HepG2 (cell line): ENCODE measurements around the gene ATE1. TPM values are rescaled to one million over a fixed set of nuclear protein-coding genes. Genes with fewer than 3 reads are reported as not detected.
A peak's percentile ranks its signal among the peaks of the same experiment; 100 is the strongest.

Experiments used
- ARNT ChIP-seq: fragments of 450-650 bp; IDR thresholded peaks from 2 replicates; pipeline ENCODE4 v1.6.1; 2017
- HES4 ChIP-seq: sonication (generic); formaldehyde crosslinking; IDR thresholded peaks from 2 replicates; pipeline ENCODE4 v1.9.0; 2021; ENCODE audit warnings: mild to moderate bottlenecking, missing genetic modification reagents, borderline replicate concordance
- MTF1 ChIP-seq: sonication (generic); formaldehyde crosslinking; IDR thresholded peaks from 2 replicates; pipeline ENCODE4 v1.5.0; 2020; ENCODE audit warnings: missing genetic modification reagents
- RFX3 ChIP-seq: IDR thresholded peaks from 2 replicates; pipeline ENCODE4 v1.6.1; 2016; ENCODE audit warnings: missing biosample characterization, missing genetic modification reagents
- ZNF598 ChIP-seq: sonication (generic); formaldehyde crosslinking; IDR thresholded peaks from 2 replicates; pipeline ENCODE4 v1.5.1; 2020; ENCODE audit warnings: mild to moderate bottlenecking, missing genetic modification reagents, borderline replicate concordance
- ZNF850 ChIP-seq: sonication (generic); formaldehyde crosslinking; conservative IDR thresholded peaks from 2 replicates; pipeline ENCODE4 v1.9.0; 2021; ENCODE audit warnings: mild to moderate bottlenecking, missing genetic modification reagents
- ZSCAN20 ChIP-seq: sonication (generic); formaldehyde crosslinking; IDR thresholded peaks from 2 replicates; pipeline ENCODE4 v1.4.0; 2020; ENCODE audit warnings: missing genetic modification reagents, mild to moderate bottlenecking, borderline replicate concordance
- polyA plus RNA-seq, 8 experiments: library from polyadenylated mRNA; depleted of rRNA in 3 of 8; stranded (reverse) in 7 of 8; unstranded in 1 of 8; fragments of >200 nt; fragmentation: Illumina TruSeq in 4 of 8; extraction: Trizol in 4 of 8; gene quantifications; 2 replicates each; pipeline versions ENCODE4 v1.2.1 to v1.2.3, GENCODE V29; 2011 to 2016; ENCODE audit warnings: low read depth in 4 of 8, missing spikeins in 1 of 8, mixed read lengths in 1 of 8; ENCODE audit not compliant: insufficient read depth in 1 of 8
- total RNA-seq, 5 experiments: library from RNA; depleted of rRNA; stranded (reverse); fragments of >200 nt; fragmentation: Illumina TruSeq; extraction: Trizol; gene quantifications; 2 replicates each; pipeline ENCODE4 v1.2.3, GENCODE V29; 2016; ENCODE audit warnings: low read depth in 1 of 5
- TF ChIP-seq, protein P1 (sequence below): sonication (generic); formaldehyde crosslinking; IDR thresholded peaks from 2 replicates; pipeline ENCODE4 v1.4.0; 2020; ENCODE audit warnings: missing genetic modification reagents
- TF ChIP-seq, protein P2 (sequence below): sonication (generic); formaldehyde crosslinking; IDR thresholded peaks from 2 replicates; pipeline ENCODE4 v1.5.0; 2020; ENCODE audit warnings: mild to moderate bottlenecking, missing genetic modification reagents
- TF ChIP-seq, protein P3 (sequence below): sonication (generic); formaldehyde crosslinking; IDR thresholded peaks from 2 replicates; pipeline ENCODE4 v1.8.0; 2022; ENCODE audit warnings: missing genetic modification reagents, mild to moderate bottlenecking, moderate library complexity, borderline replicate concordance
- TF ChIP-seq, protein P4 (sequence below): sonication (generic); formaldehyde crosslinking; IDR thresholded peaks from 2 replicates; pipeline ENCODE4 v1.5.0; 2020; ENCODE audit warnings: missing genetic modification reagents
- TF ChIP-seq, protein P5 (sequence below): sonication (generic); formaldehyde crosslinking; IDR thresholded peaks from 2 replicates; pipeline ENCODE4 v1.5.1; 2020; ENCODE audit warnings: missing genetic modification reagents, mild to moderate bottlenecking, borderline replicate concordance
- TF ChIP-seq, protein P6 (sequence below): sonication (generic); formaldehyde crosslinking; IDR thresholded peaks from 2 replicates; pipeline ENCODE4 v1.5.1; 2020; ENCODE audit warnings: missing genetic modification reagents, mild to moderate bottlenecking, borderline replicate concordance
- TF ChIP-seq, protein P7 (sequence below): sonication (generic); formaldehyde crosslinking; IDR thresholded peaks from 2 replicates; pipeline ENCODE4 v1.9.0; 2022; ENCODE audit warnings: missing genetic modification reagents, mild to moderate bottlenecking, borderline replicate concordance

The ATE1 gene
- total and polyA plus RNA-seq, 2 of the 13 experiments (the other 11 are each of a cell fraction or from before 2014, with no cell fraction given) = 17.5 to 42.2 TPM

DNA sequence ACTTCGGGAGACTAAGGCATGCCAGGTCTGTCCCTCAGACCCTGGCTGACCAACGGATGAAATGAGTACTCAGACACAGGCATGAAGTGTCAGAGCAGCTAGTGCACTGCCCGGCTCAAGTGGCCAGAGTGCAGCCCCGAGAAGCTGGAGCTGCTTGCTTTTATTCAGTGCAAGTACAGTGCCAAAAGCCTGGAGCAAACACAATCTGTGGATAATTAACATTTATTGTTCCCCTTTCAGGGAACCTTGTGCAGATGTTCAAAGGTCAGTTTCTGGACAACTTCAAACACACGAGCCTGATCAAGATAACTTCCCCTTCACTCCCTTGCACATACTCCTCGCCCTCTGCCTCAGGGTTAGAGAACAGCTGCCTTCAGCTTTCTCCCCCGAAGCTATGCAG, 7.9 kb upstream of the ATE1 start (continued):
- TF ChIP-seq, protein P1, sequence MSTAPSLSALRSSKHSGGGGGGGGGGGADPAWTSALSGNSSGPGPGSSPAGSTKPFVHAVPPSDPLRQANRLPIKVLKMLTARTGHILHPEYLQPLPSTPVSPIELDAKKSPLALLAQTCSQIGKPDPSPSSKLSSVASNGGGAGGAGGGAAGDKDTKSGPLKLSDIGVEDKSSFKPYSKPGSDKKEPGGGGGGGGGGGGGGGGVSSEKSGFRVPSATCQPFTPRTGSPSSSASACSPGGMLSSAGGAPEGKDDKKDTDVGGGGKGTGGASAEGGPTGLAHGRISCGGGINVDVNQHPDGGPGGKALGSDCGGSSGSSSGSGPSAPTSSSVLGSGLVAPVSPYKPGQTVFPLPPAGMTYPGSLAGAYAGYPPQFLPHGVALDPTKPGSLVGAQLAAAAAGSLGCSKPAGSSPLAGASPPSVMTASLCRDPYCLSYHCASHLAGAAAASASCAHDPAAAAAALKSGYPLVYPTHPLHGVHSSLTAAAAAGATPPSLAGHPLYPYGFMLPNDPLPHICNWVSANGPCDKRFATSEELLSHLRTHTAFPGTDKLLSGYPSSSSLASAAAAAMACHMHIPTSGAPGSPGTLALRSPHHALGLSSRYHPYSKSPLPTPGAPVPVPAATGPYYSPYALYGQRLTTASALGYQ (CRISPR knock-in tag) = no peak
- TF ChIP-seq, protein P2, sequence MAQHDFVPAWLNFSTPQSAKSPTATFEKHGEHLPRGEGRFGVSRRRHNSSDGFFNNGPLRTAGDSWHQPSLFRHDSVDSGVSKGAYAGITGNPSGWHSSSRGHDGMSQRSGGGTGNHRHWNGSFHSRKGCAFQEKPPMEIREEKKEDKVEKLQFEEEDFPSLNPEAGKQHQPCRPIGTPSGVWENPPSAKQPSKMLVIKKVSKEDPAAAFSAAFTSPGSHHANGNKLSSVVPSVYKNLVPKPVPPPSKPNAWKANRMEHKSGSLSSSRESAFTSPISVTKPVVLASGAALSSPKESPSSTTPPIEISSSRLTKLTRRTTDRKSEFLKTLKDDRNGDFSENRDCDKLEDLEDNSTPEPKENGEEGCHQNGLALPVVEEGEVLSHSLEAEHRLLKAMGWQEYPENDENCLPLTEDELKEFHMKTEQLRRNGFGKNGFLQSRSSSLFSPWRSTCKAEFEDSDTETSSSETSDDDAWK (CRISPR knock-in tag) = no peak
- TF ChIP-seq MTF1 (CRISPR knock-in tag) = no peak
- TF ChIP-seq, protein P3, sequence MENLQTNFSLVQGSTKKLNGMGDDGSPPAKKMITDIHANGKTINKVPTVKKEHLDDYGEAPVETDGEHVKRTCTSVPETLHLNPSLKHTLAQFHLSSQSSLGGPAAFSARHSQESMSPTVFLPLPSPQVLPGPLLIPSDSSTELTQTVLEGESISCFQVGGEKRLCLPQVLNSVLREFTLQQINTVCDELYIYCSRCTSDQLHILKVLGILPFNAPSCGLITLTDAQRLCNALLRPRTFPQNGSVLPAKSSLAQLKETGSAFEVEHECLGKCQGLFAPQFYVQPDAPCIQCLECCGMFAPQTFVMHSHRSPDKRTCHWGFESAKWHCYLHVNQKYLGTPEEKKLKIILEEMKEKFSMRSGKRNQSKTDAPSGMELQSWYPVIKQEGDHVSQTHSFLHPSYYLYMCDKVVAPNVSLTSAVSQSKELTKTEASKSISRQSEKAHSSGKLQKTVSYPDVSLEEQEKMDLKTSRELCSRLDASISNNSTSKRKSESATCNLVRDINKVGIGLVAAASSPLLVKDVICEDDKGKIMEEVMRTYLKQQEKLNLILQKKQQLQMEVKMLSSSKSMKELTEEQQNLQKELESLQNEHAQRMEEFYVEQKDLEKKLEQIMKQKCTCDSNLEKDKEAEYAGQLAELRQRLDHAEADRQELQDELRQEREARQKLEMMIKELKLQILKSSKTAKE (CRISPR knock-in tag) = no peak
- no peak for TF ChIP-seq ZNF850 (CRISPR knock-in tag)
- TF ChIP-seq, protein P4, sequence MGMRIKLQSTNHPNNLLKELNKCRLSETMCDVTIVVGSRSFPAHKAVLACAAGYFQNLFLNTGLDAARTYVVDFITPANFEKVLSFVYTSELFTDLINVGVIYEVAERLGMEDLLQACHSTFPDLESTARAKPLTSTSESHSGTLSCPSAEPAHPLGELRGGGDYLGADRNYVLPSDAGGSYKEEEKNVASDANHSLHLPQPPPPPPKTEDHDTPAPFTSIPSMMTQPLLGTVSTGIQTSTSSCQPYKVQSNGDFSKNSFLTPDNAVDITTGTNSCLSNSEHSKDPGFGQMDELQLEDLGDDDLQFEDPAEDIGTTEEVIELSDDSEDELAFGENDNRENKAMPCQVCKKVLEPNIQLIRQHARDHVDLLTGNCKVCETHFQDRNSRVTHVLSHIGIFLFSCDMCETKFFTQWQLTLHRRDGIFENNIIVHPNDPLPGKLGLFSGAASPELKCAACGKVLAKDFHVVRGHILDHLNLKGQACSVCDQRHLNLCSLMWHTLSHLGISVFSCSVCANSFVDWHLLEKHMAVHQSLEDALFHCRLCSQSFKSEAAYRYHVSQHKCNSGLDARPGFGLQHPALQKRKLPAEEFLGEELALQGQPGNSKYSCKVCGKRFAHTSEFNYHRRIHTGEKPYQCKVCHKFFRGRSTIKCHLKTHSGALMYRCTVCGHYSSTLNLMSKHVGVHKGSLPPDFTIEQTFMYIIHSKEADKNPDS (CRISPR knock-in tag) = no peak
- TF ChIP-seq, protein P5, sequence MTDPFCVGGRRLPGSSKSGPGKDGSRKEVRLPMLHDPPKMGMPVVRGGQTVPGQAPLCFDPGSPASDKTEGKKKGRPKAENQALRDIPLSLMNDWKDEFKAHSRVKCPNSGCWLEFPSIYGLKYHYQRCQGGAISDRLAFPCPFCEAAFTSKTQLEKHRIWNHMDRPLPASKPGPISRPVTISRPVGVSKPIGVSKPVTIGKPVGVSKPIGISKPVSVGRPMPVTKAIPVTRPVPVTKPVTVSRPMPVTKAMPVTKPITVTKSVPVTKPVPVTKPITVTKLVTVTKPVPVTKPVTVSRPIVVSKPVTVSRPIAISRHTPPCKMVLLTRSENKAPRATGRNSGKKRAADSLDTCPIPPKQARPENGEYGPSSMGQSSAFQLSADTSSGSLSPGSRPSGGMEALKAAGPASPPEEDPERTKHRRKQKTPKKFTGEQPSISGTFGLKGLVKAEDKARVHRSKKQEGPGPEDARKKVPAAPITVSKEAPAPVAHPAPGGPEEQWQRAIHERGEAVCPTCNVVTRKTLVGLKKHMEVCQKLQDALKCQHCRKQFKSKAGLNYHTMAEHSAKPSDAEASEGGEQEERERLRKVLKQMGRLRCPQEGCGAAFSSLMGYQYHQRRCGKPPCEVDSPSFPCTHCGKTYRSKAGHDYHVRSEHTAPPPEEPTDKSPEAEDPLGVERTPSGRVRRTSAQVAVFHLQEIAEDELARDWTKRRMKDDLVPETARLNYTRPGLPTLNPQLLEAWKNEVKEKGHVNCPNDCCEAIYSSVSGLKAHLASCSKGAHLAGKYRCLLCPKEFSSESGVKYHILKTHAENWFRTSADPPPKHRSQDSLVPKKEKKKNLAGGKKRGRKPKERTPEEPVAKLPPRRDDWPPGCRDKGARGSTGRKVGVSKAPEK = no peak
- TF ChIP-seq ARNT = no peak
- TF ChIP-seq HES4 = no peak
- no peak for TF ChIP-seq RFX3 (CRISPR knock-in tag)
- TF ChIP-seq ZSCAN20 (CRISPR knock-in tag) = no peak
- TF ChIP-seq, protein P6, sequence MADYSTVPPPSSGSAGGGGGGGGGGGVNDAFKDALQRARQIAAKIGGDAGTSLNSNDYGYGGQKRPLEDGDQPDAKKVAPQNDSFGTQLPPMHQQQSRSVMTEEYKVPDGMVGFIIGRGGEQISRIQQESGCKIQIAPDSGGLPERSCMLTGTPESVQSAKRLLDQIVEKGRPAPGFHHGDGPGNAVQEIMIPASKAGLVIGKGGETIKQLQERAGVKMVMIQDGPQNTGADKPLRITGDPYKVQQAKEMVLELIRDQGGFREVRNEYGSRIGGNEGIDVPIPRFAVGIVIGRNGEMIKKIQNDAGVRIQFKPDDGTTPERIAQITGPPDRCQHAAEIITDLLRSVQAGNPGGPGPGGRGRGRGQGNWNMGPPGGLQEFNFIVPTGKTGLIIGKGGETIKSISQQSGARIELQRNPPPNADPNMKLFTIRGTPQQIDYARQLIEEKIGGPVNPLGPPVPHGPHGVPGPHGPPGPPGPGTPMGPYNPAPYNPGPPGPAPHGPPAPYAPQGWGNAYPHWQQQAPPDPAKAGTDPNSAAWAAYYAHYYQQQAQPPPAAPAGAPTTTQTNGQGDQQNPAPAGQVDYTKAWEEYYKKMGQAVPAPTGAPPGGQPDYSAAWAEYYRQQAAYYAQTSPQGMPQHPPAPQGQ (CRISPR knock-in tag) = no peak
- TF ChIP-seq ZNF598 (CRISPR knock-in tag) = no peak
- TF ChIP-seq, protein P7, sequence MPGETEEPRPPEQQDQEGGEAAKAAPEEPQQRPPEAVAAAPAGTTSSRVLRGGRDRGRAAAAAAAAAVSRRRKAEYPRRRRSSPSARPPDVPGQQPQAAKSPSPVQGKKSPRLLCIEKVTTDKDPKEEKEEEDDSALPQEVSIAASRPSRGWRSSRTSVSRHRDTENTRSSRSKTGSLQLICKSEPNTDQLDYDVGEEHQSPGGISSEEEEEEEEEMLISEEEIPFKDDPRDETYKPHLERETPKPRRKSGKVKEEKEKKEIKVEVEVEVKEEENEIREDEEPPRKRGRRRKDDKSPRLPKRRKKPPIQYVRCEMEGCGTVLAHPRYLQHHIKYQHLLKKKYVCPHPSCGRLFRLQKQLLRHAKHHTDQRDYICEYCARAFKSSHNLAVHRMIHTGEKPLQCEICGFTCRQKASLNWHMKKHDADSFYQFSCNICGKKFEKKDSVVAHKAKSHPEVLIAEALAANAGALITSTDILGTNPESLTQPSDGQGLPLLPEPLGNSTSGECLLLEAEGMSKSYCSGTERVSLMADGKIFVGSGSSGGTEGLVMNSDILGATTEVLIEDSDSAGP (CRISPR knock-in tag) = peak; percentile 73; the same call in 1 of the 2 replicates
